ENCODE data around the gene WIPF1.
"Not testable (repeated sequence)": the region's sequence is repeated elsewhere in the genome, so short reads cannot be mapped to it uniquely, and the experiment has no call there.

The WIPF1 gene

DNA sequence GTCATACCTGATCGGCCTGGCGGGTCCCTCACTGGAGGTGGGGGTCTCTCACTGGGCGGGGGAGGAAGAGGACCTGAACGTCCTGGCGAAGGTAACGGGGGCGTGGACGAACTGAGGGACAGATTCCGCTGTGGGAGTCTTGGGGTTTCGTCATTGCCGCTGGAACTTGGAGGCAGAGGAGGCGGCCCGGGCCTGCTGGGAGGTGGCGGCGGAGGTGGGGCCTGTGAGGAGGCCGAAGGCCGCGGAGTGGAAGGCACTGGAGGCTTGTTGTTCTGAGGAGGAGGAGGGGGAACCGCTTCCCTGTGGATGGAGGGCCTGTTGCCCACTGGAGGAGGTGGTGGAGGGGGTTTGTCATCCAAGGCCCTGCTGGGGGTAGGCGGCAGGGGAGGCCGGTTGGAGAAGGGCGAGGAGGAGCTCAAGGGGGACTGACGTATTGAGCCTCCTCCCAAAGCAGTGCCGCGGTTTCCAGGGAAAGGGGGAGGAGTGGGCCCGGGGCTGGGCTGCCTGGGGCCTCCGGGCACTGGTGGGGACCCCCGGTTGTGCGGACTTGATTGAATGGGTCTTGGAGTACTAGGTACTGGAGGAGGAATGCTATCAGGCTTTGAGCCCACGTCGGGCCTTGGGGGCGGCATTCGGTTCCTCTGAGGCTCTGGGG lies 25.8 kb downstream of the WIPF1 start:
- DNase-seq (ENCODE audit: low spot score), result no peak

- DNase-seq (ENCODE audit: low spot score), result no peak
Observed at GRCh38 chr2:174570318-174570958, 27.2 kb downstream of the WIPF1 start.

DNA sequence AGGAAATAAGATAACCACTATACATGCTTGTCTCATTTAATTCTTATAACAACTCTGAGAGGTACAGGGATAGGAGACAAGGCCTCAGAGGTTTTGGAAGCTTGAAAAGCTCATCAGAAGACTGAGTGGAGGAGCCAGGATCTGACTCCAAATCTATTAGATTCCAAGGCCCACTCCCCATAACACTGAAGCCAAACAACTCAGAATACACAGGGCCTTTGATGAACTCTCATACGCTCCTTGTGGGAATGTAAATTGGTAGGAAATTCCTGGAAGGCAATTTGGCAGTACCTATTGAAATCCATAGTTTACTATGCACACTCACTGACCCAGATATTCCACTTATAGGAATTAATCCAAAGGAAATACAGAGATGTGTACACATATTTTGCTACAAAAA lies 27.9 kb downstream of the WIPF1 start:
- no peak for DNase-seq (ENCODE audit: low spot score)

DNA sequence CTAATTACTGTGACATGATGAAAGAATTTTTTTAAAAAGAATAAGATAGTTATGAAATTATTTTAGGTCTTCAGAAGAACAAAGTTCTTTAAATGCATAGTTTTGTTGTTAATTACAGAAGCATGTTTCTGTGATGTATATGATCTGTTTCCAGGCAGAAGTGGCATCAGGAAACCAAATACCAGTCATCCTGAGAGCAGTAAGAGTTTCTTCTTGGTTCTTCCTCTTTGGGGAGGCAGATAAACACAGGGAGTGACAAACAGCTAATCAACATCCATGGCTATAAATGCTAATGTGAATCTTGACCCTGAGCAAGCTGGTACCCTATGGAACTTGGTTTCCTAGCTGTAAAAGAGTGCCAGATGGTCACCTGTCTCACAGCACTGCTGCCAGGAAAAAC lies 29.2 kb downstream of the WIPF1 start:
- DNase-seq (ENCODE audit: low spot score), result no peak

- no peak for DNase-seq (ENCODE audit: low spot score)
Observed at GRCh38 chr2:174566871-174567270, 30.7 kb downstream of the WIPF1 start.

- DNase-seq (ENCODE audit: low spot score), result no peak
Observed at GRCh38 chr2:174563530-174564282, 33.9 kb downstream of the WIPF1 start.

DNA sequence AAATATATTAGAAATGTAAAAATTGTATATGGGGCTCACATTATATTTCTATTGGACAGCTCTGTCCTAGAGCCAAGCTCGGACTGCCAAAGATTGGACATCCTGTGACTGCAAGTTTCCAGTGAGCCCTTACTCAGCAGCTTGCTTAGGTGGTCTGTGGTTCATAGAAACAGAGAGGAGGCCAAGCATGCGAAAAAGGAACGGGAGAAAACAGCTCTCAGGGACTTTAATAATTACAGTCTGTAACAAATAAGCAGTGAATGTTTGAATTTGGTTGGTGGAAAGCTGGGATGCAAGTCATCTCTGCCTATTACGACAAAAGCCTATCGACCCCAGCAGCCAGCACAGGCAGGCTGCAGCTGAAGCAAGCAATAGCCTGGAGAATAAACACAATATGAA lies 35.6 kb downstream of the WIPF1 start:
- no peak for DNase-seq (ENCODE audit: low spot score)

DNA sequence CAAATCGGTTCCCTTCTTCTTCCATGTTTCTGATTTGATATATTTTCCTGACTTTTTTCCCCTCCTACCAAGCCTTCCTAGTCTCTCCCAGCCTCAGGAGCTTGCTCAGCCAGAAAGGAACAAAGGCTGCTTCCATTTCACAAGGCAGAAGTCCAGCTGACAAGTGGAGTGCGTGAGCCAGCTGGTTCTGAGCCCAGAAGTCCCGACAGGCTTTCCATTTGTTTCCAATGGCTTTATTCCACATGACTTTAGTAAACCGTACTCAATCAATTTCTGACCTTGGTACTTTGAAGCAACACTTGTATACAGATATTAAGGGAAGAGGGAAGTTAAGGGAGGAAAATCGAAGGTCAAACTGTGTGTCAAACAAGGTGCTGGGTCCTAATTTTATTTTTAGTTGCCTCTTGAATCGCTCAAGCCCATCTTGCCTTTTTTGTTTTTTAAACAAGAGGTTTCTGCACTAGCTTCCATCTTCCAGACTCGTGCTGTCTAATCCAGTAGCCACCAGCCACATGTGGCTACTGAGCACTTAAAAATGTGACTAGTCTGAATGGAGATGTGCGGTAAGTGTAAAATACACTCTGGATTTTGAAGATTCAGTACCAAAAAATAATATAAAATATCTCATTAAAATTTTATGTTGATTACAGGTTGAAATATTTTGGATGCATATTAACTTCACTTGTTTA lies 36.2 kb downstream of the WIPF1 start:
- DNase-seq (ENCODE audit: low spot score), result no peak

DNA sequence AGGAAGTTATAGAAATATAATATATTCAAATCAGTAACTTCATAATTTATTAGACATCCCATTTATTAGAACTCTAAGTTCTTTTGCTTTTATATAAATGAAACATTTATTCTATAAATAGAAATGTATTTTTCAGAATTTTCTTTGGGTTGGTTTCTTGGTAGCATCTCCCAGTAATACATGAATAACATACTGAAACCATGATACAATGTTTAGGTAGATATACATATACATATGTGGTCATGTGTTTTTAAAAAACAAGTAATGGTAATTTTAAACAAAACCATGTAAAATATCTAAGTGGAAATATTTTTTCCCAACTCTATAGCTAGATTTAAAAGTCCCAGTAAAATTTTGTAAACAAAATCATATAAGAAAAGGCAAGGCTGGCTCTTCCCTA lies 36.9 kb downstream of the WIPF1 start:
- no peak for DNase-seq (ENCODE audit: low spot score)

DNA sequence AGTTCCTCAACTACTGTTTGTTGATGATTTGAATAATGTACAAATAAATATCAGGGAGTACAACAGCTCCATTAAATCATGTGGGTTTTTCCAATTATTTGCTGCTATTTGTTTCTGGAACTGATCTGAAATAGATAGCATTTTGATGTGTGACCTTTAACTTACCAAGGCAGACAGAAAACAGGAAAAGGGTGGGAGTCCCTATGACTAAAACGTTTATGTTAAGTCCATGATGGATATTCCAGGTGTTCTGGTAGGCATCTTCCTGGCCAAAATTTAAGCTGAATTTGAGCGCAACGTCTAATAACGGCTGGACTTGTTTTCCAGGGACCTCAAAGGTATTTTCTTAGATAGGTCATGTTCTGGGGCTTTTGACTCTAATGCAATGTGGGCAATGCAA lies 41.6 kb downstream of the WIPF1 start:
- DNase-seq (ENCODE audit: low spot score), result no peak

- DNase-seq (ENCODE audit: low spot score), result peak; percentile 40
Observed at GRCh38 chr2:174554529-174555150, 43.0 kb downstream of the WIPF1 start.

DNA sequence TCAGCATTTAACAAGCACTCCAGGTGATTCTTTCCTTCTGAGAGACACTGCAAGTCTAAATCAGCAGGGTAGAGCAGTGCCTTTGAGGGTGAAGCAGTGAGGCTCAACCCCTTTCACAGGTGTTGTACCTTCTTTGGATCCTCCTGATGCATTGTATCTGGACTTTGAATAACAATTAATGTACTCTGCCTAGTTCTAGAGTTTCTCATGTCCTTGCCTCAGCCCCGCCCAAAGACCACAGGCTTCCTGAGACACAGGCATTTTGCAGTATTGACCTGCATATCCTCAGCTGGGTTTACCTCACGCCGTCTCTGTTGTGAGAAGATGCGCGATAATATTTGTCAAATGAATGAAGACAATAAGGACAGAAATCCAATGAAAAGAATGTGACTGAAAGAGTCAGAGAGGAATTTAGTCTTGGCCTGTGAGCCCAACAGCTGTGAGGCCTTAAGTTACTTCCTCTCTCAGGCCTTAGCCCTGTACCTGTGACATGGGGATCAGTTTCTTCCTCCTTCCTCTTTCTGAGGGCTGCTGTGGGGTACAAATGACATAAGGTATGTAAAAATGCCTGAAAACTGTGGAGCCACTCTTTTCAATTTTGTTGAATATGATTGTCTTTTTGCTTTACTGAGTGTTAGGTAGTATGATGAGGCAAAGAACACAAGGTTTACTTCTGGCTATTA lies 43.7 kb downstream of the WIPF1 start:
- DNase-seq (ENCODE audit: low spot score), result peak; percentile 43

GRCh38 chr2:174552880-174553279 lies 44.7 kb downstream of the WIPF1 start:
- DNase-seq (ENCODE audit: low spot score), result no peak

DNA sequence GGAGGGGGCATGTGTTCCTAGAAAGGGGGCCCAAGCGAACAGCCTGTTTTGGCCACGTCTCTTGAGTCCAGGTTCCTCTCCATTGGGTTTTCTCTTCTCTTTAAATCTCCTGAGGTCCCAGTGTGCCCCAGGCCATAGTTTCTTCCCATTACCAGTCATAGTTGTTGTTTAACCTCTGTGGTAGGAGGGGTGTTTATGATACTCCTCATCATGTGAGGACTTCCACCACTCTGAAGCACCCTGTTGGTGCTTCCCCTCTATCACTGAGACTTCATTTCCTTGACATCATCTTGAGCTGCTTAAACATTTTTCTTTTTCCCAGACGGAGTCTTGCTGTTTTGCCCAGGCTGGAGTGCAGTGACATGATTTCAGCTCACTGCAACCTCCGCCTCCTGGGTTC lies 45.9 kb downstream of the WIPF1 start:
- DNase-seq (ENCODE audit: low spot score), result no peak

GRCh38 chr2:174548646-174549045 lies 49.0 kb downstream of the WIPF1 start:
- DNase-seq (ENCODE audit: low spot score), result not testable (repeated sequence)

GRCh38 chr2:174548021-174548420 lies 49.6 kb downstream of the WIPF1 start:
- DNase-seq (ENCODE audit: low spot score), result not testable (repeated sequence)

GRCh38 chr2:174546519-174547506 lies 50.8 kb downstream of the WIPF1 start:
- peak; percentile 35 for DNase-seq (ENCODE audit: low spot score)

DNA sequence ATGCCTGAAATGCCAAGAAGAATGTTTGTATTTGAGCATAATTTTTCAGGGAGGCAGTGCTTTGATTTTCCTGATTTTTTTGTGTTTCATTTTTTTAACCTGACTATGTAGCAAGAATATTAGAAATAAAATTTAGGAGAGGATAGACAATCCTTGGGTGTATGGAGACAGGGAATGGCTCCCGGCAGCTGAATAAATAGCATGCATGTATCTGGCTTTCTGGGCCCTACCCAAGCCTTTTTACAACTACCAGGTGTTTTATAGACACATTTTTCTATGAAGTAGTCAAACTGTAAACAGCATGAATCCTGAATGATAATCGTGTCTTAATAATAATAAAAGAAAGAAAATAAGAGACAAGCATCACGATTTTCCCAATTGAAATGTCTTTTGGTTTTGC lies 52.4 kb downstream of the WIPF1 start:
- DNase-seq (ENCODE audit: low spot score), result no peak

DNA sequence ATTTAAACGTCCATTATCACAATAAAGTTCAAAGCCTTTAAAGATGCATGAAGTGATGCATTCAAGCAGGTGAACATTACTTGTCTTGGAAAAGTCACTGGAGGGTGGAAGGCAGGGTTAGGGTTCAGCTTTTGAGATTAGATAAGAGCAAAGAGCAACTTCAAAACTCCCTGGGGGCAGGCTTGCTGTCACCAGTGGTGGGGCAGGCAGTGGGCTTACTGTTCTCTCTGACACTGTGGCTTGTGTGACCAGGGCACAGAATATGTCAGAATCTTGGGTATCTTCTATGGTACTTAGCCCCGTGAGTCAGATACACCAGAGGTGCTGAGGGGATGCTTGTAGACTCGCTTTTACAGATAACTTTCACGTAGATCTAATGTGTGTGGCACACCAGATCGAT lies 52.8 kb downstream of the WIPF1 start:
- DNase-seq (ENCODE audit: low spot score), result no peak

GRCh38 chr2:174544156-174544555 lies 53.4 kb downstream of the WIPF1 start:
- no peak for DNase-seq (ENCODE audit: low spot score)
